HUDEP-2 (cell line): ENCODE measurements around the gene GNAI2.
"Not testable (repeated sequence)": the region's sequence is repeated elsewhere in the genome, so short reads cannot be mapped to it uniquely, and the experiment has no call there.

ENCODE experiments used
- DNase-seq, 76 experiments: peaks; one replicate each; lab custom pipeline; 2025; ENCODE audit not compliant: unreplicated experiment in 76 of 76; lab: John Stamatoyannopoulos, UW

GNAI2 gene

DNA sequence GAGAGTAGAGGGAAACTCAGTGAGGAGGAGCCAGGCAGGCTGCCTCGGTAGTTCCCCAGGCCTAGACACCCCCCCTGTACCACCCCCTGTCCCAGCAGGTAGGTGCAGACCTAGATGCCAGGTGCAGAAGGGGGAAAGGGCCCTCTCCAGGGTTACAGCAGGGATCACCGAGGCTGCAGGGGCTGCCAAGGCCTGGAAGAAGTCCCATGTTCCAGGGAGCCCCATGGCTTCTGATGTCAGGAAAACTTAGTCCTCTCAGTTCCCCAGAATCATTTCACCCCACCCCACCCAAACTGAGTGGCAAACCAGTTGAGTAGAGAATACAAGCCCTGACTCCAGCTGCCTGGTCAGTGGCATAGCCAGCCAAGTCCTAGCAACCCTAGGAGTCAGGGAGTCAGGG is 25.5 kb downstream of the GNAI2 start:
- no peak for DNase-seq

DNA sequence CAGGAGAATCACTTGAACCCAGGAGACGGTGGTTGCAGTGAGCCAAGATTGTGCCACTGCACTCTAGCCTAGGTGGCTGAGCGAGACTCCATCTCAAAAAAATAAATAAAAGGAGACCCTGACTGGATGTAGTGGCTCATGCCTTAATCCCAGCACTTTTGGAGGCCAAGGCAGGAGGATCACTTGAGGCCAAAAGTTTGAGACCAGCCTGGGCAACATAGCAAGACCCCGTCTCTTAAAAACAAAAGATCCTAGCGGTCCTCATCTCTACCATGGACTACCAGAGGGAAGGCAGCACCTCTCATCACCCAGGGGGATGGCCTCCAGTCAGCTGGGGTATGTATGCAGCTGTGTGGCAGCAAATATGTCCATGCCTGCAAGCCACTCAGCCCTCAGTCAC is 26.2 kb downstream of the GNAI2 start:
- DNase-seq: not testable (repeated sequence)

DNA sequence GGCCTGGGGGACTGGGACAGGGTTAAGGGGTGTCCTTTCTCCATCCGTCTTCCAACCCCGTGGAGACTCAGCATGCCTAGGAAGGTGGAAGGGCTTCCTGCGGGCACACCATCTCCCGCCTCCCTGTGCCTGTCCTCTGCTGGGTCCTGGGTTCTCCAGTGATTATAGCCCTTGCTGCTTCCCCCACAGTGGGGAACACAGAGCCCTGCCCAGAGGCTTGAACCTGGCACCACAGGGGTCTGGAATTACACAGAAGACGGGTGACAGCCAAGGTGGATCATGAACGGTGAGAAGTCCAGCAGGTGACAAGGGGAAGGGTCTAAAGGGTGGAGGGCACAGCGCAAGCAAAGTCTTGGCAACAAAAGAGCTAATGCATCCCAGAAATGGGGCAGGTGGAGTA is 26.8 kb downstream of the GNAI2 start:
- DNase-seq: no peak

- DNase-seq: no peak
These were observed 27.7 kb downstream of the GNAI2 start for GRCh38 chr3:50263478-50264382.

- DNase-seq: no peak
These were observed 28.5 kb downstream of the GNAI2 start for GRCh38 chr3:50264383-50264963.

DNA sequence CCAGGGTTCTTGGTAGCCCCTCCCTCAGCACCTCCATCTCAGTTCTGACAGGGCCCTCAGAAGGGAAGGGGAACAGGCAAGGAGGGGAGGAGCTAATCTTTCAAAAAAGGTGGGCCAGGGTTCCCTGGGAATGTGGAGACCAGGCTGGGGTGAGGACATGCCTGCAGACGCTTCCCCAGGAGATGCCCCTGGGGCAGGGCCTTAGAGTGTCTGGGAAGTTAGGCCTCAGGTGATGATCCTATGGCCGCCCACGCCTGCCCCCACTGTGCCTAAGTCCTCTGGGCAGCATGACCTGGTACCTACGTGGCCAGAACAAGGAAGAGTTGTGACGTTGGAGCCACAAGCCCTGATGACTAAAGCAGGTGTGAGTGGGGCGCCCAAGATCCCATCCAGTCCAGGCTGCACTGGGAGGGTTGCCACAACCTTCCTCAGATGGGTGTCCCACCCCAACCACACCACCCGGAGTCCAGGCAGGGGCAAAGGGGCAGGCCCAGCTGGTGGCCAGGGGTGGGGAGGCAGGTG is 29.0 kb downstream of the GNAI2 start:
- no peak for DNase-seq

GRCh38 chr3:50265571-50265970 is 29.6 kb downstream of the GNAI2 start:
- DNase-seq: no peak

DNA sequence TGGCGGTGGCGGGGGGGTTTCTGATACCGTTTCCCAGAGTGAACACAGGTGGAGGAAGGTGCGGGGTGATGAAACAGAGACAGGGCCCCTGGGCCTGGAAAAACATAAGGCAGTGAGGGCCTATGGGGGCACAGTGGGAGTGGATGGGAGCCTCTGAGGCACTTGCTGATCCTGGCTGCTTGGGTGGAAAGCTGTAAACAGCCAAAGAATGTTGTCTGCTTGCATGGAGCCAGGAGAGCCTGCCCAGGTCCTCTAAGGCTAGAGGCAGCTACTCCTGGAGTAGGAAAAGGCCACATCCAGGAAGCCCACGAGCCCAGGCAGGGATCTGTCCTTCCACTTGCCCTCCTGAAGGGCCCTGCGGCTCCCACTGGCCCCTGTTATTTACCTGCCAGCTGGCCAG is 30.0 kb downstream of the GNAI2 start:
- no peak for DNase-seq

GRCh38 chr3:50266836-50267235 is 30.8 kb downstream of the GNAI2 start:
- DNase-seq: no peak

- DNase-seq: no peak
These were observed 31.4 kb downstream of the GNAI2 start for GRCh38 chr3:50267280-50267913.

- DNase-seq: no peak
These were observed 32.3 kb downstream of the GNAI2 start for GRCh38 chr3:50268276-50268675.

DNA sequence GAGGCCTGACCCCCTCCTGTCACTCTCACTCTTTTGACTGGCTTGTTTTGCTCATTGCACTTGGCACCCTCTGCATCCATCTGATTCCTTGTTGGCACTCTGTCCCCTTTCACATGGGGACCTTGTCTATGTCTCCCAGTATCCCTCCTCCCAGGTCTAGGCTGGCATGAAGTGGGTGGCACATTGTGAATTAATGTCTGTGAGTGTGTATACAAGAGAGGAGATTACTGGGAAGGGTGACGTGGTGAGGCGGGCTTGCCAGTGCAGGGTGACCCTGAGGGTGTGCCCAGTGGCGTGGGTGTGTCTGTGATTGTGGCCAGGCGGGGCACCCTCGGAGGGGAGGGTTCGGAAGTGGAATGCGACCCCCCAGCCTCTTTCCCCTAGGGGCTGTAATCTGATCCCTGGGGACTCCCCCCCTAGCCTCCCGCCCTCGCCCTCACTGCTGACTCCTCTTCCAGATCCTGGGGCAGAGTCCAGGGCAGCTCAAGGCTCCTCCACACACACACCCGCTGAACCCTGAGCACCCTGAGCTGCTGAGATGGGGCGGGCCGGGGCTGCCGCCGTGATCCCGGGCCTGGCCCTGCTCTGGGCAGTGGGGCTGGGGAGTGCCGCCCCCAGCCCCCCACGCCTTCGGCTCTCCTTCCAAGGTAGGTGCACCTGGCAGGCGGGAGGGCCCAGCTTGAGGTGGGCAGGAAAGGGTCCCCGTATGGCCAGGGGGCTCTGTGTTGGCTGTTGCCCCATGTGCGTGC is 32.9 kb downstream of the GNAI2 start, which contains the start of gene SEMA3B:
Gene SEMA3B, plus strand, starts transcription at position 445 of the 749 bp plus-strand sequence. Its CDS starts 94 bp downstream, at position 539.
- peak in 23 of 76 experiments; percentile 4 to 34 (median 22) for DNase-seq

DNA sequence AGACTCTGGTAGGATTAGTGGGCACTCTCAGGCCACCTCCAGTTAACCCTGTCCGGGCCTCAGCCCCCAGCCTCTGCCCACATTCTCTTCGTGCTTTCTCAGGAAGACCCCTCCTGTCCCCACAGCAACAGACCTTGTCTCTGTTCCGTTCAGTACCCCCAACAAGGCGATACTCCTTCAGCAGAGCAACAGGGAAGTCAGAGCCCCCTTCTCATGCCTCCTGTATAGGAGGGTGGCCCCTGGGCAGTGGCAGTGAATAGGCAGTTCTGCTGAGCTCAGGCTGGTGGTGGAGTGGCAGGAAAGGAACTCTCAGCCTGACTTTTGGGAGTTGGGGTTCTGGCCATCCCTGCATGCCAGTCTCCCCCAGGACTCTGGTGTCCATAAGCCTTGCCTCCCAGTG is 33.5 kb downstream of the GNAI2 start:
- DNase-seq: no peak

DNA sequence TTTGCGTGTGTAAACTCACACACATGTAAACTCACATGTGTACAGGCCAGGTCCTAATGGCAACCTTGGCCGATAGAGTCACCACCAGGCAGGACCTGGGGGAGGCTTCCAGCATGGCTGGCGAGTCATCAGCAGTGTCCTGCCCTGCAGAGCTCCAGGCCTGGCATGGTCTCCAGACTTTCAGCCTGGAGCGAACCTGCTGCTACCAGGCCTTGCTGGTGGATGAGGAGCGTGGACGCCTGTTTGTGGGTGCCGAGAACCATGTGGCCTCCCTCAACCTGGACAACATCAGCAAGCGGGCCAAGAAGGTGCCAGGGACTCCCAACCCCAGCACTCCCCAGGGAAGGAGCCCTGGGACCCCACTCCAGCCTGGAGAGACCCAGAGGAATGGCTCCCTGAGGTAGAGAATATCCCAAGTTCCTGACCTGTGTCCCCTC is 34.0 kb downstream of the GNAI2 start:
- peak in 2 of 76 experiments; percentile 1 to 6 for DNase-seq

GRCh38 chr3:50270422-50271224 is 34.6 kb downstream of the GNAI2 start:
- no peak for DNase-seq

DNA sequence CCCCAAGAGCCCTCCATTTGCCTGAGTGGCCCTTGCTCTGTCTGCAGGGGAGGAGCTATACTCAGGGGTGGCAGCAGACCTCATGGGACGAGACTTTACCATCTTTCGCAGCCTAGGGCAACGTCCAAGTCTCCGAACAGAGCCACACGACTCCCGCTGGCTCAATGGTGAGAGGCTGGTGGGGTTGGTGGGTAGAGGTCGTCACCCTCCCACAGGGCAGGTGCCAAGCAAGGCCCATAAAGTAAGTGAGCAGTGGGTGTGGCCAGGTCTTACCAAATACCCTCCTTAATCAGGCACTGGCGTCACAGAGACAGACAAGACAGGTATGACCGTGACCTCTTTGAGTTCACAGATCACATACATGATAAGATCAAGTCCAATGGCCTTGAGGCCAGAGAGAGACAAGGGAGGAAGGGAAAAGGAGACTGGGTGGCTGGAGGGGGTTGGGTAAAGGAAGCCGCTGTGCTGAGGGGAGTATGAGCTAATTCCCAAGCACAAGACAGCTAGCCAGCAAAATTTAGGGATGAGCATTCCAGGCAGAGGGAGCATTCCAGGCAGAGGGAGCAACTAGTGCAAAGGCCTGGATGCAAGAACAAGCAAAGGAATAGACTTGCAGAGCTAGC is 35.4 kb downstream of the GNAI2 start:
- no peak for DNase-seq

DNA sequence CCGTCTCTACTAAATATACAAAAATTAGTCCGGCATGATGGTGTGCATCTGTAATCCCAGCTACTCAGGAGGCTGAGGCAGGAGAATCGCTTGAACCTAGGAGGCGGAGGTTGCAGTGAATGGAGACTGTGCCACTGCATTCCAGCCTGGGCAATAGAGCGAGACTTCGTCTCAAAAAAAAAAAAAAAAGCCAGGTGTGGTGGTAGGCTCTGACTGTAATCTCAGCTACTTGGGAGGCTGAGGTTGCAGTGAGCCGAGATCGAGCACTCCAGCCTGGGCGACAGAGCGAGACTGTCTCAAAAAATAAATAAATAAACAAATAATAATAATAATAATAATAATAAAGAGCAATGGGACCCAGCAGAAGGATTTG is 36.5 kb downstream of the GNAI2 start:
- not testable (repeated sequence) for DNase-seq

GRCh38 chr3:50272911-50273688 is 37.1 kb downstream of the GNAI2 start:
- DNase-seq: peak in 68 of 76 experiments; percentile 3 to 91 (median 64)

GRCh38 chr3:50273689-50274065 is 37.7 kb downstream of the GNAI2 start:
- DNase-seq: no peak
